HepG2 (cell line): ENCODE results near the gene SAMD4B. TPM values are rescaled to one million over a fixed set of nuclear protein-coding genes. Genes with fewer than 3 reads are reported as not detected.

ENCODE experiments used
- ASH2L ChIP-seq: fragments of 300-600, 200-600 bp; sonication (generic); IDR thresholded peaks from 2 replicates; pipeline ENCODE4 v1.7.0; 2017; ENCODE audit warnings: low read depth, mild to moderate bottlenecking, moderate library complexity, mixed read lengths, low read length; ENCODE audit not compliant: insufficient read length
- DMAP1 ChIP-seq: IDR thresholded peaks from 2 replicates; pipeline ENCODE4 v1.6.1; 2016
- MAZ ChIP-seq, 2 experiments: sonication (generic) in 1 of 2; formaldehyde crosslinking in 1 of 2; IDR thresholded peaks; 2 replicates each; pipeline versions ENCODE4 v1.5.0 to v1.6.1; 2012 to 2020; ENCODE audit warnings: low read depth in 2 of 2, mild to moderate bottlenecking in 2 of 2, borderline replicate concordance in 1 of 2, improper control_type of control experiment in 1 of 2, low read length in 1 of 2, missing genetic modification reagents in 1 of 2, moderate library complexity in 1 of 2
- MTF2 ChIP-seq: sonication (generic); formaldehyde crosslinking; IDR thresholded peaks from 2 replicates; pipeline ENCODE4 v1.5.0; 2020; ENCODE audit warnings: missing genetic modification reagents, borderline replicate concordance
- NR1H2 ChIP-seq: sonication (generic); formaldehyde crosslinking; IDR thresholded peaks from 2 replicates; pipeline ENCODE4 v1.8.1; 2022; ENCODE audit warnings: low read depth, missing genetic modification reagents, borderline replicate concordance
- TP53 ChIP-seq: sonication (generic); formaldehyde crosslinking; conservative IDR thresholded peaks from 2 replicates; pipeline ENCODE4 v1.4.0; 2020; ENCODE audit warnings: missing genetic modification reagents
- TSC22D2 ChIP-seq: sonication (generic); formaldehyde crosslinking; IDR thresholded peaks from 2 replicates; pipeline ENCODE4 v1.5.1; 2020; ENCODE audit warnings: missing genetic modification reagents, mild to moderate bottlenecking, borderline replicate concordance
- YEATS4 ChIP-seq: sonication (generic); formaldehyde crosslinking; IDR thresholded peaks from 2 replicates; pipeline ENCODE4 v1.4.0; 2020; ENCODE audit warnings: missing genetic modification reagents, borderline replicate concordance
- ZNF263 ChIP-seq: sonication (generic); formaldehyde crosslinking; IDR thresholded peaks from 2 replicates; pipeline ENCODE4 v1.4.0; 2020; ENCODE audit warnings: missing genetic modification reagents
- ZNF564 ChIP-seq: sonication (generic); formaldehyde crosslinking; IDR thresholded peaks from 2 replicates; pipeline ENCODE4 v1.8.1; 2023; ENCODE audit warnings: mild to moderate bottlenecking, missing genetic modification reagents
- ZNF761 ChIP-seq: sonication (generic); formaldehyde crosslinking; conservative IDR thresholded peaks from 2 replicates; pipeline ENCODE4 v1.4.0; 2020; ENCODE audit warnings: mild to moderate bottlenecking, missing genetic modification reagents
- polyA plus RNA-seq, 8 experiments: library from polyadenylated mRNA; depleted of rRNA in 3 of 8; stranded (reverse) in 7 of 8; unstranded in 1 of 8; fragments of >200 nt; fragmentation: Illumina TruSeq in 4 of 8; extraction: Trizol in 4 of 8; gene quantifications; 2 replicates each; pipeline versions ENCODE4 v1.2.1 to v1.2.3, GENCODE V29; 2011 to 2016; ENCODE audit warnings: low read depth in 4 of 8, missing spikeins in 1 of 8, mixed read lengths in 1 of 8; ENCODE audit not compliant: insufficient read depth in 1 of 8
- total RNA-seq, 5 experiments: library from RNA; depleted of rRNA; stranded (reverse); fragments of >200 nt; fragmentation: Illumina TruSeq; extraction: Trizol; gene quantifications; 2 replicates each; pipeline ENCODE4 v1.2.3, GENCODE V29; 2016; ENCODE audit warnings: low read depth in 1 of 5
- TF ChIP-seq, protein P1 (sequence below): IDR thresholded peaks from 2 replicates; pipeline ENCODE4 v1.6.1; 2018; ENCODE audit warnings: missing genetic modification reagents, mild to moderate bottlenecking, missing compliant biosample characterization
- TF ChIP-seq, protein P2 (sequence below): sonication (generic); formaldehyde crosslinking; IDR thresholded peaks from 2 replicates; pipeline ENCODE4 v1.5.0; 2020; ENCODE audit warnings: missing genetic modification reagents
- TF ChIP-seq, protein P3 (sequence below): IDR thresholded peaks from 2 replicates; pipeline ENCODE4 v1.6.1; 2016
- TF ChIP-seq, protein P4 (sequence below): IDR thresholded peaks from 2 replicates; pipeline ENCODE4 v1.6.1; 2016
- TF ChIP-seq, protein P5 (sequence below): sonication (generic); formaldehyde crosslinking; IDR thresholded peaks from 2 replicates; pipeline ENCODE4 v1.4.0; 2020; ENCODE audit warnings: mild to moderate bottlenecking, missing genetic modification reagents

The SAMD4B gene
- total and polyA plus RNA-seq, 2 of the 13 experiments (the other 11 are each of a cell fraction or from before 2014, with no cell fraction given): 26.0 to 31.8 TPM

DNA sequence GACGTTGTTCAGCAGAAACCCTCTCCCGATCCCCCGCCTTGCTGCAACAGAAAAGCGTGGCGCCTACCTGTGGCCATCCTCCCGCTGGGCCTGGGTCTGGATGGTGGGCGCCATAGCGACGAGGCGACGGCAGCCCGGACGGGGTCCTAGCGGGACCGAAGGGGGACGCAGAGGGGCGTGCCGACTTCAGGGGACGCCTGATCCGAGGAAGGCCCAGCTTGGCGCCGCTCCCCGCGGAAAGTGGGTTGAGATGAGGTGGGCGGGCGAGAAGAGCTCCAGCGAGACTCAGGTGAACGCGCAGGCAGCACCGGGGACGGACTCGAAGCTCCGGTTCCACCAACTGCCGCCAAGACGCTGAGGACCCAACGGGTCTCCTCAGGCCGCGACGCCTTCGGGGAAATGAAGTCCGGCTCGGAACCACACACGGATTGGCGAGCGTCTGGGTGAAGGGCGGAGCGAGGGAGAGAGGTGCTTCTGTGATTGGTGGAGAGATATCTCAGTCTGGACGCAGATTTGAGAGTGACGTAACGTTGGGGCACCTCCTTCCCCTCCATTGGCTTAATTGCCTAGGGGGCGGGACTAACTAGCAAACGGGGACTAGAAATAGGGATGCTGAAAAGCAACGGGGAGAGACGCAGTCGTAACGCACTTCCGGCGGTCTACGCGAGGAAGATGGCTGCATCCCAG, 48.7 kb downstream of the SAMD4B start, which contains the start of the genes MED29 and PAF1 (continued):
- peak; percentile 66; the same call in 1 of the 2 replicates for TF ChIP-seq ZNF564 (CRISPR knock-in tag)
- TF ChIP-seq DMAP1: peak; percentile 83
- TF ChIP-seq YEATS4 (CRISPR knock-in tag): peak; percentile 72
- TF ChIP-seq, protein P1, sequence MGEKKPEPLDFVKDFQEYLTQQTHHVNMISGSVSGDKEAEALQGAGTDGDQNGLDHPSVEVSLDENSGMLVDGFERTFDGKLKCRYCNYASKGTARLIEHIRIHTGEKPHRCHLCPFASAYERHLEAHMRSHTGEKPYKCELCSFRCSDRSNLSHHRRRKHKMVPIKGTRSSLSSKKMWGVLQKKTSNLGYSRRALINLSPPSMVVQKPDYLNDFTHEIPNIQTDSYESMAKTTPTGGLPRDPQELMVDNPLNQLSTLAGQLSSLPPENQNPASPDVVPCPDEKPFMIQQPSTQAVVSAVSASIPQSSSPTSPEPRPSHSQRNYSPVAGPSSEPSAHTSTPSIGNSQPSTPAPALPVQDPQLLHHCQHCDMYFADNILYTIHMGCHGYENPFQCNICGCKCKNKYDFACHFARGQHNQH (CRISPR knock-in tag): peak; percentile 34; the same call in 1 of the 2 replicates
- TF ChIP-seq TP53 (CRISPR knock-in tag): 0 out of 2 replicates have a peak, but pooled peaks have one; percentile 76
- TF ChIP-seq, protein P2, sequence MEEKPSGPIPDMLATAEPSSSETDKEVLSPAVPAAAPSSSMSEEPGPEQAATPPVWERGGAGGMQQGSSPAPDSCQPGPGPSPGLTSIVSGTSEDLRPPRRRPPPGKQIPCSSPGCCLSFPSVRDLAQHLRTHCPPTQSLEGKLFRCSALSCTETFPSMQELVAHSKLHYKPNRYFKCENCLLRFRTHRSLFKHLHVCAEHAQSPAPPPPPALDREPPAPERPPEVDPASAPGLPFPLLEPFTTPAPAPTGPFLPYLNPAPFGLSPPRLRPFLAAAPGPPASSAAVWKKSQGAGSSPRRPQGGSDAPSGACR (CRISPR knock-in tag): peak; percentile 51; the same call in 1 of the 2 replicates
- peak; percentile 84 for TF ChIP-seq ASH2L
- peak; percentile 25; the same call in 1 of the 2 replicates for TF ChIP-seq NR1H2 (CRISPR knock-in tag)
- TF ChIP-seq TSC22D2 (CRISPR knock-in tag): no peak
- no peak for TF ChIP-seq MAZ (IDR thresholded peaks at IDR 0.05; ENCODE audit: borderline replicate concordance, low read depth, low read length)
- peak; percentile 91 for TF ChIP-seq MAZ (CRISPR knock-in tag; IDR thresholded peaks at IDR 0.05; ENCODE audit: low read depth)
- TF ChIP-seq, protein P3, sequence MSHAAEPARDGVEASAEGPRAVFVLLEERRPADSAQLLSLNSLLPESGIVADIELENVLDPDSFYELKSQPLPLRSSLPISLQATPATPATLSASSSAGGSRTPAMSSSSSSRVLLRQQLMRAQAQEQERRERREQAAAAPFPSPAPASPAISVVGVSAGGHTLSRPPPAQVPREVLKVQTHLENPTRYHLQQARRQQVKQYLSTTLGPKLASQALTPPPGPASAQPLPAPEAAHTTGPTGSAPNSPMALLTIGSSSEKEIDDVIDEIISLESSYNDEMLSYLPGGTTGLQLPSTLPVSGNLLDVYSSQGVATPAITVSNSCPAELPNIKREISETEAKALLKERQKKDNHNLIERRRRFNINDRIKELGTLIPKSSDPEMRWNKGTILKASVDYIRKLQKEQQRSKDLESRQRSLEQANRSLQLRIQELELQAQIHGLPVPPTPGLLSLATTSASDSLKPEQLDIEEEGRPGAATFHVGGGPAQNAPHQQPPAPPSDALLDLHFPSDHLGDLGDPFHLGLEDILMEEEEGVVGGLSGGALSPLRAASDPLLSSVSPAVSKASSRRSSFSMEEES (CRISPR knock-in tag): peak; percentile 10; the same call in 1 of the 2 replicates
- TF ChIP-seq, protein P4, sequence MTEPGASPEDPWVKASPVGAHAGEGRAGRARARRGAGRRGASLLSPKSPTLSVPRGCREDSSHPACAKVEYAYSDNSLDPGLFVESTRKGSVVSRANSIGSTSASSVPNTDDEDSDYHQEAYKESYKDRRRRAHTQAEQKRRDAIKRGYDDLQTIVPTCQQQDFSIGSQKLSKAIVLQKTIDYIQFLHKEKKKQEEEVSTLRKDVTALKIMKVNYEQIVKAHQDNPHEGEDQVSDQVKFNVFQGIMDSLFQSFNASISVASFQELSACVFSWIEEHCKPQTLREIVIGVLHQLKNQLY: 0 out of 2 replicates have a peak, but pooled peaks have one; percentile 16
- TF ChIP-seq ZNF761 (CRISPR knock-in tag): peak; percentile 91
- 0 out of 2 replicates have a peak, but pooled peaks have one; percentile 22 for TF ChIP-seq ZNF263 (CRISPR knock-in tag)
- TF ChIP-seq MTF2 (CRISPR knock-in tag): no peak
- TF ChIP-seq, protein P5, sequence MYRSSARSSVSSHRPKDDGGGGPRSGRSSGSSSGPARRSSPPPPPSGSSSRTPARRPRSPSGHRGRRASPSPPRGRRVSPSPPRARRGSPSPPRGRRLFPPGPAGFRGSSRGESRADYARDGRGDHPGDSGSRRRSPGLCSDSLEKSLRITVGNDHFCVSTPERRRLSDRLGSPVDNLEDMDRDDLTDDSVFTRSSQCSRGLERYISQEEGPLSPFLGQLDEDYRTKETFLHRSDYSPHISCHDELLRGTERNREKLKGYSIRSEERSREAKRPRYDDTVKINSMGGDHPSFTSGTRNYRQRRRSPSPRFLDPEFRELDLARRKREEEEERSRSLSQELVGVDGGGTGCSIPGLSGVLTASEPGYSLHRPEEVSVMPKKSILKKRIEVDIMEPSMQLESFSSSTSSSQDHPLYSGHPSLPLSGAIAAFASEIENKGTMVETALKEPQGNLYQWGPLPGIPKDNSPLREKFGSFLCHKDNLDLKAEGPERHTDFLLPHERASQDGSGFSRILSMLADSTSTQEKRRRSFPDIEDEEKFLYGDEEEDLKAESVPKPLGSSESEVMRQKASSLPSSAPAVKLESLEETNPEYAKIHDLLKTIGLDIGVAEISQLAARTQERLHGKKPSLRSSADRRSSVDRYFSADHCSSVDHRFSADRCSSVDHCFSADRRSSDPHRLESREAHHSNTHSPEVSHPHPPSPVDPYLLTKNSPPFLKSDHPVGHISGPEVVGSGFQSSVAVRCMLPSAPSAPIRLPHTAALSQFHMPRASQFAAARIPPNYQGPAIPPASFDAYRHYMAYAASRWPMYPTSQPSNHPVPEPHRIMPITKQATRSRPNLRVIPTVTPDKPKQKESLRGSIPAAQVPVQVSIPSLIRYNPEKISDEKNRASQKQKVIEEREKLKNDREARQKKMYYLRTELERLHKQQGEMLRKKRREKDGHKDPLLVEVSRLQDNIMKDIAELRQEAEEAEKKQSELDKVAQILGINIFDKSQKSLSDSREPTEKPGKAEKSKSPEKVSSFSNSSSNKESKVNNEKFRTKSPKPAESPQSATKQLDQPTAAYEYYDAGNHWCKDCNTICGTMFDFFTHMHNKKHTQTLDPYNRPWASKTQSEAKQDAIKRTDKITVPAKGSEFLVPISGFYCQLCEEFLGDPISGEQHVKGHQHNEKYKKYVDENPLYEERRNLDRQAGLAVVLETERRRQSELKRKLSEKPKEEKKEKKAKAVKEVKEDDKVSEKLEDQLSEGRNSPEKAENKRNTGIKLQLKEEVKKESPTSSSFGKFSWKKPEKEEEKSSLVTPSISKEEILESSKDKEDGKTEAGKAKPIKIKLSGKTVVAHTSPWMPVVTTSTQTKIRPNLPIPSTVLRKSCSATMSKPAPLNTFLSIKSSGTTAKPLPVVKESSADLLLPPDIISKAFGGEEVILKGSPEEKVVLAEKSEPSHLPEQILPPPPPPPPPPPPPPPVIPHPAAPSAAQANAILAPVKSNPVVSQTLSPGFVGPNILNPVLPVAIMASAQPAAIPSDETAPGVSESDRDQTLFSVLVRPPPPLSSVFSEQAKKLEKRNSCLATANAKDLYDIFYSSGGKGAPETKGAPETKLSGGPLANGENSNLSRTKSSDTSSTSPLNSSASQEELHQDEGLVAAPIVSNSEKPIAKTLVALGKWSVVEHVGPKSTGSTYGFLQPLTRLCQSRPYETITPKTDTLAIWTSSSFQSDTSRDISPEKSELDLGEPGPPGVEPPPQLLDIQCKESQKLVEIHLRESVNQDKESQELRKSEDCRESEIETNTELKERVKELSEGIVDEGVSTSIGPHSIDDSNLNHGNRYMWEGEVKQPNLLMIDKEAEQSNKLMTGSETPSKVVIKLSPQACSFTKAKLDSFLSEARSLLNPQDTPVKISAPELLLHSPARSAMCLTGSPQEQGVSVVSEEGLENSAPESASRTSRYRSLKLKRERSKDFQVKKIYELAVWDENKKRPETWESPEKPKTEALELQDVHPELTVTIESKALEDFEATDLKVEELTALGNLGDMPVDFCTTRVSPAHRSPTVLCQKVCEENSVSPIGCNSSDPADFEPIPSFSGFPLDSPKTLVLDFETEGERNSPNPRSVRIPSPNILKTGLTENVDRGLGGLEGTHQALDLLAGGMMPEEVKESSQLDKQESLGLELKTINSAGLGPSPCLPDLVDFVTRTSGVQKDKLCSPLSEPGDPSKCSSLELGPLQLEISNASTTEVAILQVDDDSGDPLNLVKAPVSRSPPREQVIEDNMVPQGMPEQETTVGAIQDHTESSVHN (CRISPR knock-in tag): peak; percentile 82; the same call in 1 of the 2 replicates
